ENCODE measurements around the gene PFN4. TPM values are rescaled to one million over a fixed set of nuclear protein-coding genes. Genes with fewer than 3 reads are reported as not detected.

Gene PFN4
- total and polyA plus RNA-seq, 7 donors, result 0.18 to 1.2 (median 0.35) TPM; not detected in 1

DNA sequence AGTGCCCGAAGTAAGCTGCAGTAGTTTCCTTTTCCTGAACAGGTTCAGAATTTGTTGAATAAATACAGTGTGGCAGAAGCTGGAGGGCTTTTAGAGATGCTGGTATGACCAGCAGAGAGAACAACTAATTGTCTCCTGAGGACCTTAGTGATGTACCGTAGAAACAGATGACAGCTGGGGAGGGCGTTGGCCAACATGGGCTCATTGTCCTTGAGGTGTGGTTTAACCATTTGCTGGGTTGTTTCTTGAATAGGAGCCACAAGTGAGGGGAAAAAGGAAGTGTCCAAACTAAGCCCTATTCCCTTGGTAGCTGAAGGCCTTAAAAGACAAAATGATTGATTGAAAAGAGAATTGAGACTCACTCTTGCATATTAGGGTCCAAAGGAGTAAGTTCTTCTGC lies 40.1 kb upstream of the PFN4 start:
- TF ChIP-seq, protein P1, sequence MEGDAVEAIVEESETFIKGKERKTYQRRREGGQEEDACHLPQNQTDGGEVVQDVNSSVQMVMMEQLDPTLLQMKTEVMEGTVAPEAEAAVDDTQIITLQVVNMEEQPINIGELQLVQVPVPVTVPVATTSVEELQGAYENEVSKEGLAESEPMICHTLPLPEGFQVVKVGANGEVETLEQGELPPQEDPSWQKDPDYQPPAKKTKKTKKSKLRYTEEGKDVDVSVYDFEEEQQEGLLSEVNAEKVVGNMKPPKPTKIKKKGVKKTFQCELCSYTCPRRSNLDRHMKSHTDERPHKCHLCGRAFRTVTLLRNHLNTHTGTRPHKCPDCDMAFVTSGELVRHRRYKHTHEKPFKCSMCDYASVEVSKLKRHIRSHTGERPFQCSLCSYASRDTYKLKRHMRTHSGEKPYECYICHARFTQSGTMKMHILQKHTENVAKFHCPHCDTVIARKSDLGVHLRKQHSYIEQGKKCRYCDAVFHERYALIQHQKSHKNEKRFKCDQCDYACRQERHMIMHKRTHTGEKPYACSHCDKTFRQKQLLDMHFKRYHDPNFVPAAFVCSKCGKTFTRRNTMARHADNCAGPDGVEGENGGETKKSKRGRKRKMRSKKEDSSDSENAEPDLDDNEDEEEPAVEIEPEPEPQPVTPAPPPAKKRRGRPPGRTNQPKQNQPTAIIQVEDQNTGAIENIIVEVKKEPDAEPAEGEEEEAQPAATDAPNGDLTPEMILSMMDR (IDR thresholded peaks at IDR 0.05), result no peak
- WGBS, 3 donors, result 50 to 67% (median 62%) methylated on average over 3 of the region's 3 CpGs
- ATAC-seq, result no peak

DNA sequence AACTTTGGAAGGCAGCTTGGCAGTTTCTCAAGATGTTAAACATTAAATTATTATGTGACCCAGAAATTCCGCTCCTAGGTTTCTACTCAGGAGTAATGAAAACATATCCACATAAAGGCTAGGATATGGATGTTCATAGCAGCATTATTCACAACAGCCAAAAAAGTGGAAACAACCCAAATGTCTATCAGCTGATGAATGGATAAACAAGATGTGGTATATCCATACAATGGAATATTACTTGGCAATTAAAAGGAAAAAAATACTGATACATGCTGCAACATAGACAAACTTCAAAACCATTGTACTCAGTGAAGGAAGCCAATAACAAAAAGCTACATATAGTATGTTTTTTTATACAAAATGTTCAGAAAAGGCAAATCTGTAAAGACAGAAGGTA lies 39.4 kb upstream of the PFN4 start:
- Histone ChIP-seq H3K36me3 (ENCODE audit: insufficient read depth in 1 of 2, low read depth in 1 of 2) (peaks cover 0 to 14% of the 10 kb centered on the region in 2 donors), H3K27ac (no peak overlapping the region), H3K4me3 (no peak overlapping the region), H3K27me3 (ENCODE audit: insufficient read depth in 3 of 3, low read length in 2 of 3) (no peaks in the 10 kb centered on the region), H3K4me1 (no peaks in the 10 kb centered on the region), H3K9me3 (no peaks in the 10 kb centered on the region)
- ATAC-seq (no peak), DNase-seq (no peak)
- intact Hi-C loops (cut with DNase I), result no loop called here
- WGBS, 3 donors, result 98 to 100% (median 100%) methylated on average over 1 of the region's 1 CpG
- TF ChIP-seq, protein P1 (IDR thresholded peaks at IDR 0.05), result no peak

More for the DNA sequence above, 40.1 kb upstream of the PFN4 start:
- Histone ChIP-seq H3K36me3 (ENCODE audit: insufficient read depth in 1 of 2, low read depth in 1 of 2) (peaks cover 0 to 14% of the 10 kb centered on the region in 2 donors), H3K27me3 (ENCODE audit: insufficient read depth in 3 of 3, low read length in 2 of 3) (no peaks in the 10 kb centered on the region), H3K4me1 (no peaks in the 10 kb centered on the region), H3K27ac (no peak overlapping the region), H3K4me3 (no peak overlapping the region), H3K9me3 (no peaks in the 10 kb centered on the region)
- no peak for DNase-seq
- intact Hi-C loops (cut with DNase I), result no loop called here

DNA sequence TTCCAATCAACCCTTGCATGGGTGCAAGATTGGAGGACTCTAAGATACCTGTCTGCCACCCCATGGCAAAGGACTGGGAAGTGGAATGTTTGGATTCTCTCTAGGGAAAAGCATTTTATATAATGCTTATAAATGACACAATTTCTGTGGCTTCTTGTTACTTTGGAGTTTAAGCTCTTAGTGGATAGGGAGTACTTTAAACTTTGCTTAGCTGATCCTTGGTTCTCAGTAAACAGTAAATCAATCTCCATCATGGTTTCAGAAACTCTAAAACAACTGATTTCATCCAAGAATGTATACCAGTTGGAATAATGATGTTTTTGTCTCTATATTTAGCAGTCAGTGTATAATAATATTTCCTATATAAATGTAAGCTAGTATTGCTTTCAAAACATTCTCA lies 37.6 kb upstream of the PFN4 start:
- Histone ChIP-seq H3K27ac (no peak overlapping the region), H3K27me3 (ENCODE audit: insufficient read depth in 3 of 3, low read length in 2 of 3) (no peaks in the 10 kb centered on the region), H3K9me3 (no peaks in the 10 kb centered on the region), H3K4me1 (no peaks in the 10 kb centered on the region), H3K36me3 (ENCODE audit: insufficient read depth in 1 of 2, low read depth in 1 of 2) (peaks cover 0 to 14% of the 10 kb centered on the region in 2 donors), H3K4me3 (no peak overlapping the region)
- no peak for DNase-seq
- intact Hi-C loops (cut with DNase I), result no loop called here
- TF ChIP-seq, protein P1 (IDR thresholded peaks at IDR 0.05), result no peak
- ATAC-seq, result no peak

DNA sequence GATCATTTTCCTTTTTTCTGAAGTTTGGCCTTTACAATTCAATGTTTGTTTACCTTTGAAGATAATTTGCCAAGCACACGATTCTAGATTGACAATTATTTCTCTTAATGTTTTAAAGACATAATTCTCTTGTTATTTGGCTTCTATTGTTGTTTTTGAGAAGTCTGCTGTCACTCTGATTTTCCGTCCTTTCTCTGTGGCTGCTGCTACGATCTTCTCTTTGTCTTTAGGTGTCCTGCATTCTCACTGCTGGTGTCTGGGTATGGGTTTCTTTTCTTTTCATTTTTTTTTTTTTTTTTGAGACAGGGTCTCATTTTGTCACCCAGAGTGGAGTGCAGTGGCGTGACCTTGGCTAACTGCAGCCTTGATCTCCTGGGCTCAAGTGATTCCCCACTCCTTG lies 36.6 kb upstream of the PFN4 start:
- WGBS, 3 donors, result 93 to 97% (median 97%) methylated on average over 4 of the region's 4 CpGs
- TF ChIP-seq, protein P1 (IDR thresholded peaks at IDR 0.05), result no peak
- H3K9me3 ChIP-seq, result no peaks in the 10 kb centered on the region
- no peaks in the 10 kb centered on the region for H3K4me1 ChIP-seq
- H3K27ac ChIP-seq, result no peak overlapping the region
- H3K27me3 ChIP-seq (ENCODE audit: insufficient read depth in 3 of 3, low read length in 2 of 3), result no peaks in the 10 kb centered on the region
- H3K36me3 ChIP-seq (ENCODE audit: insufficient read depth in 1 of 2, low read depth in 1 of 2), result peaks cover 0 to 14% of the 10 kb centered on the region in 2 donors
- intact Hi-C loops (cut with DNase I), result no loop called here
- no peak for DNase-seq
- no peak for ATAC-seq
- no peak overlapping the region for H3K4me3 ChIP-seq

DNA sequence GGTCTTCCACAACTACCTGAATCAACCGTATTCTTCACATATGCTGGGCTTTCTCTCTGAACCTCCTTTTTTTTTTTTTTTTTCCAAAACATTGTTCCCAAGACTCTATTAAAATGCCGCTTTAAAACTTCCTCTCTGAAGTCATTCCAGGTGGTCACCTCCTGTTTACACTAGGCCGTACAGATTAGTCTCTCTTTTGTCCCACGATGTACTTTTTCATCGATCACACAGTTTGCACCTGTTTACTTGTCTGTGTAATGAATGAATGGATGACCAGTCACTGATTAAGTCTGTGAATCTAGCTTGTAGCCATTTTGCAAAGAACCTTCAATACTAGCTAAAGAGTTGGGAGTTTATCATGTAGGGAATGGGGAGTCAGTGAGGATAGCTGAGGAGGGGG lies 35.0 kb upstream of the PFN4 start:
- Histone ChIP-seq H3K27ac (no peak overlapping the region), H3K4me3 (no peak overlapping the region), H3K27me3 (ENCODE audit: insufficient read depth in 3 of 3, low read length in 2 of 3) (no peaks in the 10 kb centered on the region), H3K4me1 (no peaks in the 10 kb centered on the region), H3K9me3 (no peaks in the 10 kb centered on the region), H3K36me3 (ENCODE audit: insufficient read depth in 1 of 2, low read depth in 1 of 2) (peaks cover 0 to 14% of the 10 kb centered on the region in 2 donors)
- TF ChIP-seq, protein P1 (IDR thresholded peaks at IDR 0.05), result no peak
- WGBS, 3 donors, result 75 to 88% (median 87%) methylated on average over 5 of the region's 5 CpGs
- intact Hi-C loops (cut with DNase I), result no loop called here
- ATAC-seq (no peak), DNase-seq (no peak)

All from psoas muscle (tissue), 8 donors.